ENCODE measurements around the gene FHIP1B.

DNA sequence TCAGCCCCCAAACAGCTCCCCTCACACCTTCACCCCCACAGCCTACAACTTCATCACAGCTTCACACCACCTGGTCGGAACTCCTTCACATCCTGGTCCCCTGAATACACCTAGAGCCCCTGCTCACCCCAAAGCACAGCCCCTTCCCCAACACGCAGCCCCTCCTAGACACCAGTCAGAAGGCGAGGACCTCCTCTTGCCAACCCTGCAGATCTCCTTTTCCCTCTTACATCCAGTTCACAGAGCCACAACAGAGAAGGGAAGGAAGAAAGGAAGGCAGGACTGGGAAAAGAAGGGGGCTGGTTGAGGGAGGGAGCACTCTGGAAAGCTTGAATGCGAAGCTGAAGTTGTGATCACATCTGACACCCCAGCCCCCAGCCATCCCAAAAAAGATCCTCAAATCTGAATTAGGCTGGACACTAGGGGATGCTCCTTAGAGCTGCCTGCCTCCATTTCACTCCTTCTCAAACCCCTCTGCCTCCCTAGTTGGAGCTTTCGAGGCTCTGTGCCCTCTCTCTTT, 25.8 kb upstream of the FHIP1B start:
- TF ChIP-seq, protein P1, sequence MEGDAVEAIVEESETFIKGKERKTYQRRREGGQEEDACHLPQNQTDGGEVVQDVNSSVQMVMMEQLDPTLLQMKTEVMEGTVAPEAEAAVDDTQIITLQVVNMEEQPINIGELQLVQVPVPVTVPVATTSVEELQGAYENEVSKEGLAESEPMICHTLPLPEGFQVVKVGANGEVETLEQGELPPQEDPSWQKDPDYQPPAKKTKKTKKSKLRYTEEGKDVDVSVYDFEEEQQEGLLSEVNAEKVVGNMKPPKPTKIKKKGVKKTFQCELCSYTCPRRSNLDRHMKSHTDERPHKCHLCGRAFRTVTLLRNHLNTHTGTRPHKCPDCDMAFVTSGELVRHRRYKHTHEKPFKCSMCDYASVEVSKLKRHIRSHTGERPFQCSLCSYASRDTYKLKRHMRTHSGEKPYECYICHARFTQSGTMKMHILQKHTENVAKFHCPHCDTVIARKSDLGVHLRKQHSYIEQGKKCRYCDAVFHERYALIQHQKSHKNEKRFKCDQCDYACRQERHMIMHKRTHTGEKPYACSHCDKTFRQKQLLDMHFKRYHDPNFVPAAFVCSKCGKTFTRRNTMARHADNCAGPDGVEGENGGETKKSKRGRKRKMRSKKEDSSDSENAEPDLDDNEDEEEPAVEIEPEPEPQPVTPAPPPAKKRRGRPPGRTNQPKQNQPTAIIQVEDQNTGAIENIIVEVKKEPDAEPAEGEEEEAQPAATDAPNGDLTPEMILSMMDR (IDR thresholded peaks at IDR 0.05; ENCODE audit: low read length): no peak
- TF ChIP-seq EZH2 (optimal IDR thresholded peaks at IDR 0.05; ENCODE audit: low read depth, low read length): no peak
